Activated naive CD8-positive, alpha-beta T cell treated with anti-CD3 and anti-CD28 coated beads, Interleukin-2, amount 50 U/mL, for 24 hours (primary cell): ENCODE measurements around the gene TWIST1.

Experiments
- ATAC-seq: fragments of 150-1000 bp; cut with Tn5 transposase; one replicate; pipeline ENCODE4 v1.10.0; 2021
- DNase-seq: peaks from one replicate; pipeline ENCODE4 v3.0.0; 2021
- H3K27ac Mint-ChIP-seq: one replicate; pipeline ENCODE4 v1.8.0; 2021; ENCODE audit warnings: mild to moderate bottlenecking, mixed read lengths
- H3K27me3 Mint-ChIP-seq: one replicate; pipeline ENCODE4 v1.8.0; 2021; ENCODE audit warnings: mixed read lengths
- H3K36me3 Mint-ChIP-seq: one replicate; pipeline ENCODE4 v1.8.0; 2021; ENCODE audit warnings: low read depth, mixed read lengths
- H3K4me1 Mint-ChIP-seq: one replicate; pipeline ENCODE4 v1.8.0; 2021; ENCODE audit warnings: mixed read lengths
- H3K4me3 Mint-ChIP-seq: one replicate; pipeline ENCODE4 v1.8.0; 2021; ENCODE audit warnings: mild to moderate bottlenecking, moderate library complexity, mixed read lengths
- H3K9me3 Mint-ChIP-seq: one replicate; pipeline ENCODE4 v1.8.0; 2021; ENCODE audit warnings: mixed read lengths

The TWIST1 gene

DNA sequence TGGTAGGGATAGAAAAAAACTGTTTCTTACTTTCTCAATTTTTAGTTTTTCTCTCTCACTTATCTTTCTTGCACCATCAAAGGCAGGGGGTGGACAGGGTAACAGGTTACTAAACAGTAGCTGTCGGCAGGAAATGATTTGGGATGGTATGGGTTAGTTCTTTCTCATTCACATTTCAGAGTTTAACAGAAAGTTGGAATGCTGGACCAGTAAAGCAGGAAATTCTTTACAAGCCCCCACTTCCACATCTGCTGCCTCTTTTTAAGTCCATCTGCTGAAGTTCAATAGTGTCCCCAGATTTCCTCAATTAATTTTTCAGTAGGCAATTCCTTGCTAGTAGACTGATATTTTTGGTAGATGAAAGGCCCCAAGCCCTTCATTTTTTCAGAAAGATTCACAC, 23.3 kb downstream of the TWIST1 start:
- no peak for ATAC-seq
- no peaks in the 10 kb centered on the region for H3K4me1 Mint-ChIP-seq
- H3K27ac Mint-ChIP-seq = no peak overlapping the region
- DNase-seq = no peak
- no peaks in the 10 kb centered on the region for H3K36me3 Mint-ChIP-seq
- H3K9me3 Mint-ChIP-seq = no peaks in the 10 kb centered on the region
- H3K4me3 Mint-ChIP-seq = no peak overlapping the region
- no peaks in the 10 kb centered on the region for H3K27me3 Mint-ChIP-seq

DNA sequence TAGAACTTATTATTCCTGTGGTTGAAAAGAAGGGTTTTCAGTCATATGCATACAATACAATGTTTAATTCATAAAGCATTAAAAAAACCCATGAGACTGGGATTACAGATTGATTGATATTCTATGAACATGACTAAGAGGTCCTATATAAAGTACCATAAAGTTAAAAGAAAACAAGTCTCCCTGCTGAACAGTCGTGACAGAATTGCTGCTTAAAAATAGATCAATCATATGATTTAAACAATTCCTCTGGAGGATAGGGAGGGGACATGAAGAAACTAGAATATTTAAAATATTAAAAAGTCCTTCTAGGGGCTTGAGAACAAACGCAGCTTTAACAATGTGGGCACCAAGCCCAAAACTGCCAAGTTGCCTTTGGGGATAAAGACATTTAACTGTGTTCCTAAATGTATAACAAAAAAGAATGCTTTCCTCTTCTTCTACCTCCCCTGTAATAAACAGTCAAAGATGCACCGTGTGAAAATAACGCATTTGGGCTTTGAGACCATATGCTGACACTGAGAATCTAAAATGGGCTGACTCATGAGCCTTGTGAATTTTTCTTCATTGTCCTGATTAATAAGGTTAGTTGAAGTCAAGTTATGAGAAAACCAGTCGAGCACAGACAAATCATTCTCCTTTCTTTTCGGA, 25.8 kb downstream of the TWIST1 start:
- DNase-seq (no peak), ATAC-seq (no peak)
- H3K4me1 Mint-ChIP-seq = no peaks in the 10 kb centered on the region
- H3K36me3 Mint-ChIP-seq = no peaks in the 10 kb centered on the region
- H3K4me3 Mint-ChIP-seq = no peak overlapping the region
- H3K9me3 Mint-ChIP-seq = no peaks in the 10 kb centered on the region
- no peak overlapping the region for H3K27ac Mint-ChIP-seq
- H3K27me3 Mint-ChIP-seq = no peaks in the 10 kb centered on the region

DNA sequence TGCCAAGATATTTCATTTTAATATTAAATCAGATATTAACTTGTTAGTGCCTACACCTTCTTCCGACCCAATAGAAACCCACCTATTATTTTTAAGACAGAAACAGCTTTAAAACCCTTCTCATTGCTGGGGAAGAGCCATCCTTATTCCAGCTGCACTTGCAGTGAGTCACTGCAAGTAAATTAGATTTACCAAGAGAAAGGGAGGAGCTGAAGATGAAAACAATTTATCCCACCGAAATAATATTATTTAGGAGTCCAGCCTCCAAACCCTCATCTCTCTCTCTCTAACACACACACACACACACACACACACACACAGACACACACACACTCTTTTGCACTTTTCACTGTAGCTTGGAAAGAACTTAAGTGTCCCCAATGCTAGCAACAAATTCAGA, 26.9 kb downstream of the TWIST1 start:
- DNase-seq (no peak), ATAC-seq (no peak)
- H3K4me3 Mint-ChIP-seq = no peak overlapping the region
- no peaks in the 10 kb centered on the region for H3K36me3 Mint-ChIP-seq
- H3K9me3 Mint-ChIP-seq = no peaks in the 10 kb centered on the region
- H3K27ac Mint-ChIP-seq = no peak overlapping the region
- no peaks in the 10 kb centered on the region for H3K4me1 Mint-ChIP-seq
- H3K27me3 Mint-ChIP-seq = no peaks in the 10 kb centered on the region

DNA sequence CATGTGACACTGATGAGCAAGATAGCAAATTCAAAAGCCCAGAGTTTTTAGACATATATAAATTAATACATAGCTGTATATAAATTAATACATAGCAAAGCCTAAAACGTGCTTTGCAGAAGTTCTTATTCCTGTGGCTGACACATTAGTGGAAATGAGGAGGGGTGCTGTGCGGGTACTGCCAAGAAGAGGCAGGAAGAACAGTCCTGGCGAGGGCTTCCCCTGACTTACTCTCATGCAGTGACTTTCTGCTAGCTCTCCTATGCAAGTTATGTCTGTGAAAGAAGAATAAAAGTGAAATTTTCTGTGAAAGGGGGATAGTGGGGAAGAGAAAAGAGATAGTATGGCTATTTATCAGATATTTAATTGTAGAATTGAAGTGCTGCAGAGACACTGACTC, 27.6 kb downstream of the TWIST1 start:
- ATAC-seq (no peak), DNase-seq (no peak)
- Mint-ChIP-seq H3K27me3 (no peaks in the 10 kb centered on the region), H3K27ac (no peak overlapping the region), H3K9me3 (no peaks in the 10 kb centered on the region), H3K36me3 (no peaks in the 10 kb centered on the region), H3K4me1 (no peaks in the 10 kb centered on the region), H3K4me3 (no peak overlapping the region)

DNA sequence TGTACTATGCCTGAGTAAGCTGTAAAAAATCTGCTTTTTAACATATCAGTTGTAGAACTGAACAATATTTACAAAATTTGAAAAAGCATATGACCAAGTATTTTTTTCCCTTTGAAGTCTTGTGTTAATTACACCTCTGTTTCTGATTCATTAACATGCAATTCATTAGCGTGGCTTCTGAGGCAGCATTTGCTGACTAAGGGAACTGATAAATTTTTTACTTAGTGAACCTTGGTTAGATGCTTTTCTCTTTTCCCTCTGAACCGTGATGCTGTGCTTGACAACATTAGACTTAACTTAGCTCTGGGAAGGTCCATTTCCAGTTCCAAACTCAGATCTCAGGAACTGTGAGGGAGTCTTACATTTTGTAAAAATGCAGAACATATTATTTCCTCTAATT, 28.1 kb downstream of the TWIST1 start:
- no peak overlapping the region for H3K27ac Mint-ChIP-seq

DNA sequence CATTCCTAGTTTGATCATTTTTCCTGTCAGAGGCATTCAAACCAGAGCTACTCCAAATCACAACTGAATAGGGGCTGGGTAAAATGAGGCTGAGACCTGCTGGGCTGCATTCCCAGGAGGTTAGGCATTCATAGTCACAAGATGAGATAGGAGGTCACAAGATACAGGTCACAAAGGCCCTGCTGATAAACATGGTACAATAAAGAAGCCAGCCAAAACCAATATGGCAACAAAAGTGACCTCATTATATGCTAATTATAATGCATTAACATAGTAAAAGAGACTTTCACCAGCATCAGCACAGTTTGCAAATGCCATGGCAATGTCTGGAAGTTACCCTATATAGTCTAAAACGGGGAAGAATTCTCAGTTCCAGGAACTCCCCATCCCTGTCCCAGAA, 37.3 kb downstream of the TWIST1 start:
- no peaks in the 10 kb centered on the region for H3K27me3 Mint-ChIP-seq
- no peak overlapping the region for H3K27ac Mint-ChIP-seq
- no peak overlapping the region for H3K4me3 Mint-ChIP-seq
- no peaks in the 10 kb centered on the region for H3K4me1 Mint-ChIP-seq
- DNase-seq (no peak), ATAC-seq (no peak)
- H3K36me3 Mint-ChIP-seq = no peaks in the 10 kb centered on the region
- peaks cover 8% of the 10 kb centered on the region for H3K9me3 Mint-ChIP-seq

More for the DNA sequence above, 28.1 kb downstream of the TWIST1 start:
- ATAC-seq (no peak), DNase-seq (no peak)
- Mint-ChIP-seq H3K36me3 (no peaks in the 10 kb centered on the region), H3K4me3 (no peak overlapping the region), H3K9me3 (no peaks in the 10 kb centered on the region), H3K4me1 (no peaks in the 10 kb centered on the region), H3K27me3 (no peaks in the 10 kb centered on the region)

DNA sequence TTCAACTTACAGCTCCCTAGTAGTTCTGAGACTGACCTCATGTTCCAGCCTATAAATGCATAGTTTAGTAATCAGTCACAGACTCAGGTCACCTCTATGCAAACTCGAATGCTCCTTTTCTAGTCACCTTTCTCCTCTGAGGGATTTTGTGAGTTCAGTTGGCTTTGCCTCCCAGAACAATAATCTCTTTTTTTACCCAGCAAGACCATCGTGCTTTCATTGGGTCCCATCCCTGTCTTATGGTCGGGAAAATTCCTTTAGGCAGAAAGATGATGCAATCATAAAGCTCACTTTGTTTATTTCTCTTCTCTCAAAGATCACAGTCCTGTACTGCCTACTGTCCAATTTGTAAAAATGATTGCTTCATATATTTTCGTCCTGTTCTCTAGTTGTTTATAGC, 38.4 kb downstream of the TWIST1 start:
- H3K4me1 Mint-ChIP-seq = no peaks in the 10 kb centered on the region
- H3K9me3 Mint-ChIP-seq = peaks cover 8% of the 10 kb centered on the region
- no peak overlapping the region for H3K4me3 Mint-ChIP-seq
- ATAC-seq (no peak), DNase-seq (no peak)
- H3K36me3 Mint-ChIP-seq = no peaks in the 10 kb centered on the region
- no peaks in the 10 kb centered on the region for H3K27me3 Mint-ChIP-seq
- no peak overlapping the region for H3K27ac Mint-ChIP-seq

DNA sequence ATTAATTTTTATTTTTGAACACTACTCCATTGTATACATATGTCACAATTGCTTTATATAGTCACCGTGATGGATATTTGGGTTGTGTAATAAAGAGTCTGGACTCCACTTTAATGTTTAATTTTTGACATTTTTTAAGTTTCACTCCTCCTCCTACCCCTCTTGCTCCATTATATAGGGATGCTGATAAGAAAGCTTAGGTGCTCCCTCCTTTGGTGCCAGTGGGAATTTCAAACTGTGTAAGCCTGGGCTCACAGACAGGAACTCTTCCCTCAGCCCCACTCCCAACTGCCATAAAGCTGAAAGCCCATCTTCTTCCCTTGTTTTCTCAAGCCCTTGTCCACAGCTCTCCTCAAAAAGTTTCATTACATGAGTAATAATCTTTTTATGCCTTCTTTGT, 47.6 kb downstream of the TWIST1 start:
- Mint-ChIP-seq H3K9me3 (peaks cover 5% of the 10 kb centered on the region), H3K36me3 (no peaks in the 10 kb centered on the region), H3K27ac (no peak overlapping the region), H3K4me1 (no peaks in the 10 kb centered on the region), H3K27me3 (no peaks in the 10 kb centered on the region), H3K4me3 (no peak overlapping the region)
- DNase-seq = no peak
- no peak for ATAC-seq

DNA sequence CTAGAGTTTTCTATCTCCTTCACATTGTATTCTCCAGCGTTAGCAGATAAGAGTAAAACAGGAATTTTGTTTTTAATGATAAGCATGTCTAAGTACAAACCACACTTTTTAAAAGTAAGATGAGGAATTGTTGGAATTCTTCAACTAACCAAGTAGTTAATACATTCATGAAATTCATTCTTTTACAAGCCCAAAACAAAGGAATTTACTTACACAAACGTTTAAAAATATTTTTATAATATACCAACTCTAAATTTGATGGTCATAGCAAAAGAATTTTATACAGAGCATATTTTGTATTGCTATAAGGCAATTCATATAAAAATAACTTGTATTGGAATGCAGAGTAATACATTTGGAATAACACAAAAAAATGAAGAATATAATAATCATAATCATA, 51.3 kb downstream of the TWIST1 start:
- no peaks in the 10 kb centered on the region for H3K27me3 Mint-ChIP-seq
- H3K36me3 Mint-ChIP-seq = no peaks in the 10 kb centered on the region
- no peak overlapping the region for H3K27ac Mint-ChIP-seq
- ATAC-seq (no peak), DNase-seq (no peak)
- H3K4me3 Mint-ChIP-seq = no peak overlapping the region
- H3K4me1 Mint-ChIP-seq = no peaks in the 10 kb centered on the region
- H3K9me3 Mint-ChIP-seq = peaks cover 8% of the 10 kb centered on the region
